Upper lobe of left lung (tissue), 6 donors: ENCODE results near the gene HNF4A. TPM values are rescaled to one million over a fixed set of nuclear protein-coding genes. Genes with fewer than 3 reads are reported as not detected.

Experiments
- ATAC-seq, 2 donors: fragments of 200-7000 bp; cut with Tn5 transposase; one replicate each; pipeline ENCODE4 v1.9.1; 2022; ENCODE audit warnings: mild to moderate bottlenecking in 2 of 2, moderate library complexity in 2 of 2; ENCODE audit not compliant: low FRiP score in 2 of 2
- DNase-seq, 2 donors: peaks; one replicate each; pipeline ENCODE4 v3.0.0-alpha.2; 2019 to 2020
- H3K27ac ChIP-seq, 4 donors: fragments of 200-600 bp; sonication (generic); one replicate each; pipeline ENCODE4 v1.5.1; 2016 to 2019
- H3K27me3 ChIP-seq, 4 donors: fragments of 200-600 bp; sonication (generic); one replicate each; pipeline ENCODE4 v1.5.1; 2017 to 2019
- H3K36me3 ChIP-seq, 4 donors: fragments of 200-600 bp; sonication (generic); one replicate each; pipeline ENCODE4 v1.5.1; 2016 to 2019
- H3K4me1 ChIP-seq, 4 donors: fragments of 200-600 bp; sonication (generic); one replicate each; pipeline ENCODE4 v1.5.1; 2018 to 2019
- H3K4me3 ChIP-seq, 4 donors: fragments of 200-600 bp; sonication (generic); one replicate each; pipeline ENCODE4 v1.5.1; 2017 to 2019; ENCODE audit warnings: mild to moderate bottlenecking in 2 of 4, moderate library complexity in 1 of 4
- H3K9me3 ChIP-seq, 4 donors: fragments of 200-600 bp; sonication (generic); one replicate each; pipeline ENCODE4 v1.5.1; 2018 to 2019
- CTCF ChIP-seq, 6 experiments: fragments of 450-650 bp in 4 of 6; fragments of 200-600 bp in 2 of 6; sonication (generic) in 2 of 6; IDR thresholded peaks; one replicate each; pipeline ENCODE4 v1.5.1; 2016 to 2019; ENCODE audit warnings: antibody characterized with exemption in 6 of 6
- EP300 ChIP-seq, 4 donors: sonication (generic); formaldehyde crosslinking; IDR thresholded peaks; one replicate each; pipeline ENCODE4 v1.5.1; 2017; ENCODE audit warnings: antibody characterized with exemption in 4 of 4, control low read depth in 2 of 4
- POLR2A ChIP-seq, 4 donors: fragments of 450-650 bp; IDR thresholded peaks; one replicate each; pipeline ENCODE4 v1.5.1; 2016 to 2017; ENCODE audit warnings: antibody characterized with exemption in 4 of 4, mild to moderate bottlenecking in 2 of 4
- POLR2AphosphoS5 ChIP-seq, 2 donors: sonication (generic); formaldehyde crosslinking; IDR thresholded peaks; one replicate each; pipeline ENCODE4 v1.5.1; 2017; ENCODE audit warnings: antibody characterized with exemption in 2 of 2
- WGBS, 2 donors: methylation state at CpG; one replicate each; pipeline ENCODE4 v1.1.5; 2017 to 2018; 5-methylcytosine and 5-hydroxymethylcytosine counted together
- total RNA-seq, 6 donors: library from RNA; depleted of rRNA in 4 of 6; stranded (reverse); fragments of >200 nt in 4 of 6; gene quantifications; one replicate each; pipeline versions ENCODE4 v1.1.0 to v1.2.1, GENCODE V29; 2016 to 2021
- donor health status: DM: no; HTN: no; CAD: no; lungs with moderate emphysema.
- donor health status: DM: no; HTN: yes; CAD: no; lungs with severe emphysema.

HNF4A gene
- total RNA-seq, 6 donors from 2014 or later, result under 0.01 to 0.74 (median 0.45) TPM; not detected in 2

GRCh38 chr20:44454306-44454963 is 98.9 kb downstream of the HNF4A start:
- no peak overlapping the region for H3K4me3 ChIP-seq

GRCh38 chr20:44455126-44455525 is 99.6 kb downstream of the HNF4A start:
- DNase-seq (no peak), ATAC-seq (peak in 1 of 2 donors; percentile 49)
- Histone ChIP-seq H3K27me3 (no peaks in the 10 kb centered on the region), H3K27ac (no peak overlapping the region), H3K36me3 (no peaks in the 10 kb centered on the region), H3K9me3 (no peaks in the 10 kb centered on the region), H3K4me3 (no peak overlapping the region), H3K4me1 (peaks cover 6 to 14% (median 8%) of the 10 kb centered on the region in 4 donors)
- WGBS, 2 donors, result 41 to 59% methylated on average over 3 of the region's 3 CpGs
- TF ChIP-seq EP300 (IDR thresholded peaks at IDR 0.05) (no peak), POLR2A (IDR thresholded peaks at IDR 0.05) (no peak), POLR2AphosphoS5 (IDR thresholded peaks at IDR 0.05) (no peak), CTCF (IDR thresholded peaks at IDR 0.05) (no peak)

More at GRCh38 chr20:44454306-44454963, 98.9 kb downstream of the HNF4A start:
- WGBS, 2 donors, result 81 to 92% methylated on average over 7 of the region's 7 CpGs
- no peak overlapping the region for H3K27ac ChIP-seq
- no peaks in the 10 kb centered on the region for H3K27me3 ChIP-seq
- TF ChIP-seq CTCF (IDR thresholded peaks at IDR 0.05) (no peak), POLR2A (IDR thresholded peaks at IDR 0.05) (no peak), POLR2AphosphoS5 (IDR thresholded peaks at IDR 0.05) (no peak), EP300 (IDR thresholded peaks at IDR 0.05) (no peak)
- no peaks in the 10 kb centered on the region for H3K36me3 ChIP-seq
- peaks cover 10 to 20% (median 15%) of the 10 kb centered on the region in 4 donors for H3K4me1 ChIP-seq
- H3K9me3 ChIP-seq, result no peaks in the 10 kb centered on the region
- DNase-seq, result no peak
- no peak for ATAC-seq

- WGBS, 2 donors, result 82 to 84% methylated on average over 8 of the region's 8 CpGs
- no peaks in the 10 kb centered on the region for H3K36me3 ChIP-seq
- peaks cover 0 to 3% (median 0%) of the 10 kb centered on the region in 4 donors for H3K4me1 ChIP-seq
- no peak overlapping the region for H3K27ac ChIP-seq
- ATAC-seq, result no peak
- H3K9me3 ChIP-seq, result no peaks in the 10 kb centered on the region
- DNase-seq, result no peak
- H3K27me3 ChIP-seq, result no peaks in the 10 kb centered on the region
- TF ChIP-seq CTCF (IDR thresholded peaks at IDR 0.05) (no peak), EP300 (IDR thresholded peaks at IDR 0.05) (no peak), POLR2AphosphoS5 (IDR thresholded peaks at IDR 0.05) (no peak), POLR2A (IDR thresholded peaks at IDR 0.05) (no peak)
- no peak overlapping the region for H3K4me3 ChIP-seq
Measured at GRCh38 chr20:44456611-44457010, 101.1 kb downstream of the HNF4A start.

GRCh38 chr20:44457016-44457415 is 101.5 kb downstream of the HNF4A start:
- H3K9me3 ChIP-seq, result no peaks in the 10 kb centered on the region
- ATAC-seq (no peak), DNase-seq (no peak)
- no peak overlapping the region for H3K27ac ChIP-seq
- no peaks in the 10 kb centered on the region for H3K36me3 ChIP-seq
- no peak overlapping the region for H3K4me3 ChIP-seq
- no peaks in the 10 kb centered on the region for H3K27me3 ChIP-seq
- WGBS, 2 donors, result 64 to 65% methylated on average over 4 to 6 of the region's 6 CpGs
- TF ChIP-seq CTCF (IDR thresholded peaks at IDR 0.05) (no peak), EP300 (IDR thresholded peaks at IDR 0.05) (no peak), POLR2AphosphoS5 (IDR thresholded peaks at IDR 0.05) (no peak), POLR2A (IDR thresholded peaks at IDR 0.05) (no peak)
- peaks cover 0 to 3% (median 0%) of the 10 kb centered on the region in 4 donors for H3K4me1 ChIP-seq

- Histone ChIP-seq H3K36me3 (no peaks in the 10 kb centered on the region), H3K27ac (no peak overlapping the region), H3K4me3 (no peak overlapping the region), H3K4me1 (peaks cover 0 to 3% (median 0%) of the 10 kb centered on the region in 4 donors), H3K9me3 (no peaks in the 10 kb centered on the region), H3K27me3 (no peaks in the 10 kb centered on the region)
- no peak for TF ChIP-seq CTCF (IDR thresholded peaks at IDR 0.05)
- WGBS, 2 donors, result 79 to 80% methylated on average over 2 of the region's 2 CpGs
- no peak for ATAC-seq
- no peak for DNase-seq
Measured at GRCh38 chr20:44459271-44459670, 103.8 kb downstream of the HNF4A start.
